IMR-90 (cell line): ENCODE measurements around the gene LGI2. TPM values are rescaled to one million over a fixed set of nuclear protein-coding genes. Genes with fewer than 3 reads are reported as not detected.

Source experiments
- ATAC-seq: fragments of 200-7000 bp; cut with Tn5 transposase; 2 replicates; pipeline ENCODE4 v1.9.1; 2020; ENCODE audit warnings: low read depth, mild to moderate bottlenecking, moderate library complexity
- BruUV-seq: library from RNA; stranded (reverse); fragments of 400-500 nt; replicated peaks from 2 replicates; lab custom pipeline; 2021; lab: Mats Ljungman, UMichigan
- CTCF ChIA-PET: fragments of 300-600 bp; formaldehyde crosslinking; extraction: SDS; loops from one replicate; lab custom pipeline; 2021; ENCODE audit warnings: antibody characterized with exemption; lab: Yijun Ruan, JAX
- POLR2A ChIA-PET: fragments of 300-600 bp; sonication (Branson Sonifier 250); formaldehyde crosslinking; loops from one replicate; lab custom pipeline; 2022; ENCODE audit warnings: antibody characterized with exemption; ENCODE audit not compliant: unreplicated experiment; lab: Charles Lee
- DNase-seq: peaks from one replicate; pipeline ENCODE4 v3.0.0; 2013
- H2AFZ ChIP-seq: replicated peaks from 2 replicates; pipeline ENCODE3; 2013; ENCODE audit warnings: low read length, mild to moderate bottlenecking; ENCODE audit not compliant: poor library complexity
- H2AK5ac ChIP-seq: 2 replicates; pipeline ENCODE4 v1.6.1; 2013; ENCODE audit warnings: low read depth, low read length, inconsistent platforms
- H2AK9ac ChIP-seq: replicated peaks from 2 replicates; pipeline ENCODE3; 2013; ENCODE audit warnings: mild to moderate bottlenecking, low read depth, low read length, moderate library complexity; ENCODE audit not compliant: poor library complexity
- H2BK120ac ChIP-seq: 2 replicates; pipeline ENCODE4 v1.6.1; 2013; ENCODE audit warnings: low read depth, low read length, inconsistent platforms
- H2BK15ac ChIP-seq: 3 replicates; pipeline ENCODE4 v1.6.1; 2013; ENCODE audit warnings: low read depth, low read length, inconsistent platforms
- H2BK20ac ChIP-seq: 2 replicates; pipeline ENCODE4 v1.6.1; 2013; ENCODE audit warnings: low read depth, mild to moderate bottlenecking, inconsistent platforms, low read length, moderate library complexity
- H2BK5ac ChIP-seq: 2 replicates; pipeline ENCODE4 v1.6.1; 2013; ENCODE audit warnings: mild to moderate bottlenecking, low read depth, low read length, inconsistent platforms; ENCODE audit not compliant: poor library complexity, severe bottlenecking
- H3K14ac ChIP-seq: replicated peaks from 2 replicates; pipeline ENCODE4 v1.6.1; 2013; ENCODE audit warnings: low read depth, low read length, inconsistent platforms
- H3K18ac ChIP-seq: 2 replicates; pipeline ENCODE4 v1.6.1; 2013; ENCODE audit warnings: low read depth, low read length, control low read depth
- H3K23ac ChIP-seq: 2 replicates; pipeline ENCODE4 v1.6.1; 2013; ENCODE audit warnings: low read depth, low read length, inconsistent platforms
- H3K27ac ChIP-seq: 2 replicates; pipeline ENCODE4 v1.5.1; 2013; ENCODE audit warnings: mild to moderate bottlenecking, control low read depth, low read length; ENCODE audit not compliant: insufficient read depth
- H3K27me3 ChIP-seq: 2 replicates; pipeline ENCODE4 v1.6.1; 2013; ENCODE audit warnings: low read length; ENCODE audit not compliant: control insufficient read depth, insufficient read depth
- H3K36me3 ChIP-seq: 2 replicates; pipeline ENCODE4 v1.6.1; 2013; ENCODE audit warnings: low read length, mixed read lengths; ENCODE audit not compliant: control insufficient read depth, insufficient read depth
- H3K4ac ChIP-seq: 2 replicates; pipeline ENCODE4 v1.6.1; 2013; ENCODE audit warnings: low read depth, low read length, inconsistent platforms
- H3K4me1 ChIP-seq: 2 replicates; pipeline ENCODE4 v1.6.1; 2013; ENCODE audit warnings: low read length, mixed read lengths; ENCODE audit not compliant: control insufficient read depth, insufficient read depth
- H3K4me2 ChIP-seq: 2 replicates; pipeline ENCODE4 v1.6.1; 2013; ENCODE audit warnings: low read depth, mild to moderate bottlenecking, control low read depth, low read length, moderate library complexity
- H3K4me3 ChIP-seq: 2 replicates; pipeline ENCODE4 v1.5.1; 2013; ENCODE audit warnings: low read depth, mild to moderate bottlenecking, control low read depth, low read length, moderate library complexity; ENCODE audit not compliant: insufficient read depth
- H3K56ac ChIP-seq: 2 replicates; pipeline ENCODE4 v1.6.1; 2013; ENCODE audit warnings: low read length, inconsistent platforms; ENCODE audit not compliant: insufficient read depth; ENCODE audit errors: extremely low read depth
- H3K79me1 ChIP-seq, 2 experiments: 2 replicates each; pipeline ENCODE4 v1.6.1; 2013; ENCODE audit warnings: low read length in 2 of 2, inconsistent platforms in 1 of 2, low read depth in 1 of 2
- H3K9ac ChIP-seq: 2 replicates; pipeline ENCODE4 v1.6.1; 2013; ENCODE audit warnings: low read depth, low read length, control low read depth
- H3K9me1 ChIP-seq: 2 replicates; pipeline ENCODE4 v1.6.1; 2013; ENCODE audit warnings: low read length, inconsistent platforms; ENCODE audit not compliant: insufficient read depth
- H3K9me3 ChIP-seq: 2 replicates; pipeline ENCODE4 v1.6.1; 2013; ENCODE audit warnings: low read length; ENCODE audit not compliant: control insufficient read depth, insufficient read depth
- H4K20me1 ChIP-seq: 2 replicates; pipeline ENCODE4 v1.6.1; 2013; ENCODE audit warnings: low read length, inconsistent platforms; ENCODE audit not compliant: insufficient read depth
- H4K5ac ChIP-seq: 2 replicates; pipeline ENCODE4 v1.6.1; 2013; ENCODE audit warnings: mild to moderate bottlenecking, low read depth, low read length, control low read depth
- H4K8ac ChIP-seq, 2 experiments: 2 replicates each; pipeline ENCODE4 v1.6.1; 2013; ENCODE audit warnings: low read depth in 2 of 2, low read length in 2 of 2, control low read depth in 1 of 2, inconsistent platforms in 1 of 2
- H4K91ac ChIP-seq: 2 replicates; pipeline ENCODE4 v1.6.1; 2013; ENCODE audit warnings: low read depth, low read length, inconsistent platforms; ENCODE audit not compliant: insufficient read depth
- BHLHE40 ChIP-seq: fragments of 150-350 bp; IDR thresholded peaks from 2 replicates; pipeline ENCODE4 v1.6.1; 2016; ENCODE audit warnings: mild to moderate bottlenecking, low read depth, low read length
- CEBPB ChIP-seq: IDR thresholded peaks from 2 replicates; pipeline ENCODE4 v1.6.1; 2012; ENCODE audit warnings: low read depth, low read length, improper control_type of control experiment
- CHD1 ChIP-seq: IDR thresholded peaks from 2 replicates; pipeline ENCODE4 v1.6.1; 2012; ENCODE audit warnings: low read depth, low read length, improper control_type of control experiment
- CTCF ChIP-seq: conservative IDR thresholded peaks from 2 replicates; pipeline ENCODE4 v1.5.1; 2012; ENCODE audit warnings: mild to moderate bottlenecking, low read depth, low read length, improper control_type of control experiment
- ELK1 ChIP-seq: fragments of 150-350 bp; IDR thresholded peaks from 2 replicates; pipeline ENCODE4 v1.6.1; 2016; ENCODE audit warnings: low read depth, mild to moderate bottlenecking, low read length, moderate library complexity, borderline replicate concordance
- MAFK ChIP-seq: IDR thresholded peaks from 2 replicates; pipeline ENCODE4 v1.6.1; 2012; ENCODE audit warnings: low read depth, low read length, improper control_type of control experiment
- MAZ ChIP-seq: IDR thresholded peaks from 2 replicates; pipeline ENCODE4 v1.6.1; 2012; ENCODE audit warnings: low read depth, mild to moderate bottlenecking, low read length, improper control_type of control experiment, moderate library complexity, borderline replicate concordance
- MXI1 ChIP-seq: IDR thresholded peaks from 2 replicates; pipeline ENCODE4 v1.6.1; 2012; ENCODE audit warnings: low read depth, mild to moderate bottlenecking, low read length, moderate library complexity, borderline replicate concordance
- NFE2L2 ChIP-seq: fragments of 150-350 bp; IDR thresholded peaks from 2 replicates; pipeline ENCODE4 v1.6.1; 2016; ENCODE audit warnings: low read depth, mild to moderate bottlenecking, low read length
- POLR2A ChIP-seq: IDR thresholded peaks from 2 replicates; pipeline ENCODE4 v1.6.1; 2012; ENCODE audit warnings: mild to moderate bottlenecking, low read depth, low read length
- RAD21 ChIP-seq: IDR thresholded peaks from 2 replicates; pipeline ENCODE4 v1.6.1; 2012; ENCODE audit warnings: low read length, improper control_type of control experiment
- RCOR1 ChIP-seq: IDR thresholded peaks from 2 replicates; pipeline ENCODE4 v1.6.1; 2012; ENCODE audit warnings: mild to moderate bottlenecking, low read length, improper control_type of control experiment; ENCODE audit not compliant: insufficient replicate concordance
- RFX5 ChIP-seq: IDR thresholded peaks from 2 replicates; pipeline ENCODE4 v1.8.0; 2012; ENCODE audit warnings: low read depth, mild to moderate bottlenecking, low read length, moderate library complexity
- SMC3 ChIP-seq: fragments of 150-350 bp; IDR thresholded peaks from 2 replicates; pipeline ENCODE4 v1.6.1; 2016; ENCODE audit warnings: low read depth, mild to moderate bottlenecking, antibody characterized with exemption, low read length, moderate library complexity
- USF2 ChIP-seq: fragments of 150-350 bp; IDR thresholded peaks from 2 replicates; pipeline ENCODE4 v1.6.1; 2017; ENCODE audit warnings: mild to moderate bottlenecking, antibody characterized with exemption, low read length, low read depth
- WGBS, 2 experiments: methylation state at CpG; one replicate each; pipeline versions ENCODE4 v1.1.5 to v1.1.7; 2013; ENCODE audit warnings: missing lambda C conversion rate in 2 of 2; ENCODE audit not compliant: insufficient read length in 1 of 2; ENCODE audit errors: extremely low coverage in 2 of 2; 5-methylcytosine and 5-hydroxymethylcytosine counted together
- dilution Hi-C: fragments of 300-500 bp; cut with HindIII; formaldehyde crosslinking; loops from one replicate; pipeline ENCODE4 v1.14.3; 2018; ENCODE audit warnings: low sequenced_read_pairs; ENCODE audit not compliant: unreplicated experiment
- in situ Hi-C: fragments of 300-500 bp; cut with MboI; formaldehyde crosslinking; loops from 3 replicates; pipeline ENCODE4 v1.14.3; 2019; ENCODE audit warnings: low sequenced_read_pairs, inconsistent platforms, mixed read lengths
- intact Hi-C: fragments of 100-400 bp; cut with micrococcal nuclease; formaldehyde crosslinking; loops from 2 replicates; pipeline ENCODE4 v1.10.0; 2022
- polyA plus RNA-seq, 3 experiments: library from polyadenylated mRNA; depleted of rRNA; stranded (reverse); fragments of >200 nt; gene quantifications; 2 replicates each; pipeline ENCODE4 v1.2.3, GENCODE V29; 2012; ENCODE audit warnings: low replicate concordance in 1 of 3
- total RNA-seq: library from RNA; depleted of rRNA; stranded (reverse); fragments of >200 nt; gene quantifications from 2 replicates; pipeline ENCODE4 v1.2.3, GENCODE V29; 2012

The LGI2 gene
- total and polyA plus RNA-seq, 2 of the 4 experiments (the other 2 are of a cell fraction): not detected

GRCh38 chr4:24957886-24958285 lies 72.9 kb downstream of the LGI2 start:
- POLR2A ChIA-PET: no interaction called here
- Histone ChIP-seq H4K5ac (no peak overlapping the region), H3K4ac (no peak overlapping the region)

More at GRCh38 chr4:24957886-24958285, 72.9 kb downstream of the LGI2 start:
- Histone ChIP-seq H2BK20ac (no peak overlapping the region), H3K79me1 (no peaks in the 10 kb centered on the region), H3K4me2 (no peak overlapping the region), H3K18ac (no peak overlapping the region), H3K56ac (no peak overlapping the region), H4K20me1 (no peaks in the 10 kb centered on the region), H2BK15ac (no peak overlapping the region), H3K9ac (no peak overlapping the region), H3K23ac (no peak overlapping the region), H3K4me3 (no peak overlapping the region), H2AK9ac (no peak overlapping the region), H3K4me1 (no peaks in the 10 kb centered on the region), H3K9me1 (no peaks in the 10 kb centered on the region), H2BK120ac (no peak overlapping the region), H3K27me3 (peaks cover 2% of the 10 kb centered on the region; the same call in 1 of the 2 replicates), H4K91ac (no peak overlapping the region), H3K27ac (no peak overlapping the region), H2AFZ (no peak overlapping the region), H2BK5ac (no peak overlapping the region), H2AK5ac (no peak overlapping the region), H3K14ac (no peak overlapping the region), H3K9me3 (no peaks in the 10 kb centered on the region; the same call in 1 of the 2 replicates), H3K36me3 (no peaks in the 10 kb centered on the region), H4K8ac (no peak overlapping the region)
- in situ Hi-C loops: no loop called here
- TF ChIP-seq SMC3 (no peak), RCOR1 (no peak), ELK1 (no peak), RFX5 (no peak), NFE2L2 (no peak), MAZ (no peak), USF2 (no peak), CHD1 (no peak), MAFK (no peak), MXI1 (no peak), CTCF (no peak), POLR2A (no peak), CEBPB (no peak), BHLHE40 (no peak), RAD21 (no peak)
- BruUV-seq: no TSS peak
- intact Hi-C loops: no loop called here
- dilution Hi-C loops: no loop called here
- ATAC-seq: no peak
- CTCF ChIA-PET: no interaction called here
- no CpG with 5 or more reads among the region's 2 CpGs for WGBS, 2 experiments
- DNase-seq: no peak
